Psoas muscle (tissue), 8 donors: ENCODE data around the gene ANKRD13C. TPM values are rescaled to one million over a fixed set of nuclear protein-coding genes. Genes with fewer than 3 reads are reported as not detected.

Experiments
- ATAC-seq, 4 donors: fragments of 200-7000 bp; cut with Tn5 transposase; one replicate each; pipeline ENCODE4 v1.9.1; 2020; ENCODE audit warnings: moderate library complexity in 3 of 4, mild to moderate bottlenecking in 2 of 4
- DNase-seq, 2 donors: peaks; one replicate each; pipeline ENCODE4 v3.0.0-alpha.2; 2020
- H3K27ac ChIP-seq: fragments of 200-600 bp; one replicate; pipeline ENCODE4 v1.8.0; 2022
- H3K27me3 ChIP-seq, 3 donors: fragments of 200-600 bp in 1 of 3; one replicate each; pipeline versions ENCODE4 v1.6.1 to v1.8.0; 2013 to 2022; ENCODE audit warnings: low read length in 2 of 3, mild to moderate bottlenecking in 2 of 3, moderate library complexity in 1 of 3; ENCODE audit not compliant: insufficient read depth in 3 of 3
- H3K36me3 ChIP-seq, 2 donors: fragments of 200-600 bp in 1 of 2; one replicate each; pipeline versions ENCODE4 v1.6.1 to v1.8.0; 2013 to 2022; ENCODE audit warnings: low read depth in 1 of 2, mild to moderate bottlenecking in 1 of 2, moderate library complexity in 1 of 2; ENCODE audit not compliant: insufficient read depth in 1 of 2
- H3K4me1 ChIP-seq: fragments of 200-600 bp; one replicate; pipeline ENCODE4 v1.8.0; 2022
- H3K4me3 ChIP-seq: fragments of 200-600 bp; one replicate; pipeline ENCODE4 v1.8.0; 2022; ENCODE audit warnings: mild to moderate bottlenecking
- H3K9me3 ChIP-seq: fragments of 200-600 bp; one replicate; pipeline ENCODE4 v1.8.0; 2022
- WGBS, 3 donors: extraction: QIAGEN DNeasy Blood & Tissue Kit; methylation state at CpG; one replicate each; pipeline versions ENCODE4 v1.1.6 to v1.1.7; 2013; 5-methylcytosine and 5-hydroxymethylcytosine counted together
- intact Hi-C, 2 donors: fragments of 100-400 bp; cut with DNase I; formaldehyde crosslinking; loops; one replicate each; pipeline versions ENCODE4 v1.11.0 to v1.14.2; 2022
- polyA plus RNA-seq, 3 donors: library from polyadenylated mRNA; stranded (reverse); fragments of 200-250 nt; gene quantifications; one replicate each; pipeline ENCODE4 v1.2.3, GENCODE V29; 2013
- total RNA-seq, 4 donors: library from RNA; stranded (reverse); fragmentation: NEBNext Ultra II Directional in 2 of 4; extraction: Animal tissue kit (Norgen Biotek cat#: 25700) in 2 of 4; gene quantifications; one replicate each; pipeline versions ENCODE4 v1.2.1 to v1.2.4, GENCODE V29; 2021 to 2023
- TF ChIP-seq, protein P1 (sequence below): fragments of 200-600 bp; IDR thresholded peaks from one replicate; pipeline ENCODE4 v1.8.0; 2022; ENCODE audit warnings: antibody characterized with exemption
- donor health status: healthy with polysubstance abuse.
- donor health status: DM: no; HTN: no; CAD: no; lungs with moderate emphysema.
- donor health status: Bipolar disorder and iron deficiency.
- donor health status: healthy.
- donor health status: DM: yes; HTN: yes; CAD: no.
- donor health status: DM: no; HTN: no; CAD: no.
- donor health status: DM: no; HTN: no; CAD: no.
- donor health status: DM: yes; HTN: yes; CAD: no.

Gene ANKRD13C
- total and polyA plus RNA-seq, 7 donors = 5.9 to 18.1 (median 11.4) TPM

DNA sequence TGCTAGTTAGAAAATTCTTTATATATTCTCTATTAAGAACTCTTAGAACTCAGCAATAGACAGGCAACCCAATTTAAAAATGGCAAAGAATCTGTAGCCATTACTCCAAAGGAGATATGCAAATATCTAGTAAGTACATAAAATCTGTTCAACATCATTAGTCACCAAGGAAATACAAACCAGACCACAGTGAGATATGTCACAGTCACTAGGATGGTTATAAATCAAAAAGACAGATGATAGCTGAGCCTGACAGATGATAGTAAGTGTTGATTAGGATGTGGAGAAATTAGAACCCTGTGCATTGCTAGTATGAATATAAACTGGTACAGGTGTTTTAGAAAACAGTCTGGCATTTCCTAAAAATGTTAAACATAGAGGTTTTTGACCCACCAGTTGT, 106.8 kb downstream of the ANKRD13C start:
- Histone ChIP-seq H3K27ac (no peak overlapping the region), H3K4me1 (no peaks in the 10 kb centered on the region), H3K27me3 (no peaks in the 10 kb centered on the region), H3K36me3 (peaks cover 4 to 99% of the 10 kb centered on the region in 2 donors), H3K9me3 (no peaks in the 10 kb centered on the region), H3K4me3 (no peak overlapping the region)
- TF ChIP-seq, protein P1, sequence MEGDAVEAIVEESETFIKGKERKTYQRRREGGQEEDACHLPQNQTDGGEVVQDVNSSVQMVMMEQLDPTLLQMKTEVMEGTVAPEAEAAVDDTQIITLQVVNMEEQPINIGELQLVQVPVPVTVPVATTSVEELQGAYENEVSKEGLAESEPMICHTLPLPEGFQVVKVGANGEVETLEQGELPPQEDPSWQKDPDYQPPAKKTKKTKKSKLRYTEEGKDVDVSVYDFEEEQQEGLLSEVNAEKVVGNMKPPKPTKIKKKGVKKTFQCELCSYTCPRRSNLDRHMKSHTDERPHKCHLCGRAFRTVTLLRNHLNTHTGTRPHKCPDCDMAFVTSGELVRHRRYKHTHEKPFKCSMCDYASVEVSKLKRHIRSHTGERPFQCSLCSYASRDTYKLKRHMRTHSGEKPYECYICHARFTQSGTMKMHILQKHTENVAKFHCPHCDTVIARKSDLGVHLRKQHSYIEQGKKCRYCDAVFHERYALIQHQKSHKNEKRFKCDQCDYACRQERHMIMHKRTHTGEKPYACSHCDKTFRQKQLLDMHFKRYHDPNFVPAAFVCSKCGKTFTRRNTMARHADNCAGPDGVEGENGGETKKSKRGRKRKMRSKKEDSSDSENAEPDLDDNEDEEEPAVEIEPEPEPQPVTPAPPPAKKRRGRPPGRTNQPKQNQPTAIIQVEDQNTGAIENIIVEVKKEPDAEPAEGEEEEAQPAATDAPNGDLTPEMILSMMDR = no peak
- no peak for DNase-seq
- intact Hi-C loops = loop anchor here in 1 of 2 donors (10.0 kb wide), 1 partner anchor 817 kb away; no protein-coding TSS in a partner anchor
- ATAC-seq = peak in 1 of 4 donors; percentile 27

DNA sequence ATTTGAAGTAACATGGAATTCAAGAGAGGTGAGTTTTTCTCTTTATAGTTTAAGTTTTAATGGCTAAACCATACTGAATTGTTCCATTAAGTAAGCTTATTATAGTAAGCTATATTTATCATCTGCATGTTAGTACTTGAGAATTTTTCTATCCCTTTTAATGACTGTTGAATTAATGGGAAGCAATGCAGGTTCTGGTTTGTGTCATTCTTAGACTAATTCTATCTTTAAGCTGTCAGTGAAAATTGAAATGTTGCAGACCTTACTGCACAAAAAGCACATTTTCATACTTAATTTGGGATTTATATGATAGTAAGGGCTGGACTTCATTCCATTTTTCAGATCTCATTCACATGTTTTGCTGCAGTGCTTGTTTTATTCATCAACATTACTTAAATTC, 107.4 kb downstream of the ANKRD13C start:
- ATAC-seq (no peak), DNase-seq (no peak)
- TF ChIP-seq, protein P1 = no peak
- Histone ChIP-seq H3K36me3 (peaks cover 4 to 100% of the 10 kb centered on the region in 2 donors), H3K4me3 (no peak overlapping the region), H3K9me3 (no peaks in the 10 kb centered on the region), H3K27ac (no peak overlapping the region), H3K4me1 (no peaks in the 10 kb centered on the region), H3K27me3 (no peaks in the 10 kb centered on the region)
- intact Hi-C loops = loop anchor here in 1 of 2 donors (10.0 kb wide), 1 partner anchor 818 kb away; no protein-coding TSS in a partner anchor

DNA sequence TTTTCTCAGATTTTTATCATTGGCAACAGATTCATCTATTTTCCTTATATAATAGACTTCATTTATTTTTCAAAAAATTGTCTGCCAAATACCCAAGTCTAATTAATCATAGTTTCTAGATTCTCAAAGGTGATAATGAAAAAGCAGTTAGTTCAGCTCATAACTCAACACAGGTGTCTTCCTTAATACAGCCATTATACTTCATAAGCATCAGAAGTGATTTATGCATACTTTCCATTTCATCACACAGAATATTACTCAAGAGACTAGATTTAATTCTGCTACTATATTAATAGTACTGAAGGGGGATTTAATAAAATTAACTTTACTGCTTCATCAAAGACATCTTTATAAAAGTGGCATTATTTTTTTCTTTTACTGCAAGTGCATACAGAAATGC, 114.6 kb downstream of the ANKRD13C start:
- DNase-seq = no peak
- TF ChIP-seq, protein P1 = no peak
- Histone ChIP-seq H3K4me3 (no peak overlapping the region), H3K27ac (no peak overlapping the region), H3K4me1 (peaks cover 5% of the 10 kb centered on the region), H3K36me3 (peaks cover 7 to 100% of the 10 kb centered on the region in 2 donors), H3K9me3 (no peaks in the 10 kb centered on the region), H3K27me3 (no peaks in the 10 kb centered on the region)
- ATAC-seq = no peak
- intact Hi-C loops = loop anchor here (5.0 to 10.0 kb wide), 2 partner anchors 52 to 825 kb away; no protein-coding TSS in a partner anchor

DNA sequence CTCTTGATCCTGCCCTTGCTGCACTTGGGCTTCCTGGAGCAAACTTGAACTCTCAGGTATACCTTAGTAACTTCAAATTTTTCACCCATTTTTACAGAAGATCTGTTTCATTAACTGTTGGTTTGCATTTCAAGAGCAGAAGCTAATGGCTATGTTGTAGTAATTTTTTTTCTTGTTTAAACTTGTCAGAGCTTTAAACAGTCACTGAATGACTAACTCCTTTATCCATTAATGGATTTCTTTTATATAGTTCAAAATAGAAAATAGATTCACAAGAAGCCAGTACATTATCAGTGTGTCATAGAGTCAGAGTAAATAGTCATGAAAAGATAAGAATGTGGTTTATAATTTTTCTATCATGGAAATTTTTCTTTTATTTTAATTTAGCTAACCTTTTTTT, 119.8 kb downstream of the ANKRD13C start:
- Histone ChIP-seq H3K27ac (no peak overlapping the region), H3K4me3 (no peak overlapping the region), H3K27me3 (no peaks in the 10 kb centered on the region), H3K9me3 (no peaks in the 10 kb centered on the region), H3K36me3 (peaks cover 0 to 100% of the 10 kb centered on the region in 2 donors), H3K4me1 (peaks cover 5% of the 10 kb centered on the region)
- ATAC-seq (no peak), DNase-seq (no peak)
- TF ChIP-seq, protein P1 = no peak
- intact Hi-C loops = loop anchor here in 1 of 2 donors (10.0 kb wide), 1 partner anchor 830 kb away; no protein-coding TSS in a partner anchor

DNA sequence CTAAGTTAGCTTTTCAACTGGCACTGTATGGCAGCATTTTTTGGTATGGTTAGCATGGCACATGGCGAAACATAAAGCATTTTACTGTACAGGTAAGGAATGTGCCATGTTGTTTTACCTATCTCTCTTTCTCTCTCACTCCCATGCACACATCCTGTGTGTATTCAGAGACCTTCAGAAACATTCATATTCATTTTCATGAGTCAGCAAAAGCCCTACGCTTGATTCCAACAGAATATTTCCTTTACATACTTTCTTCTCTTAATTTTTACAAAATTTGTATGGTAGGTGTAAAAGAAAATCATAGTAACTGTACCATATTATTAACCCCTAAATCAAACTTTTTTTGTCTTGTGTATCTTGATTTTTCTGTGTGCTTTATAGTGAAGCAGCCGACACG, 123.0 kb downstream of the ANKRD13C start:
- ATAC-seq = no peak
- Histone ChIP-seq H3K27ac (no peak overlapping the region), H3K9me3 (no peaks in the 10 kb centered on the region), H3K27me3 (no peaks in the 10 kb centered on the region), H3K4me1 (peaks cover 12% of the 10 kb centered on the region), H3K4me3 (no peak overlapping the region), H3K36me3 (peaks cover 0 to 89% of the 10 kb centered on the region in 2 donors)
- DNase-seq = no peak
- intact Hi-C loops = loop anchor here in 1 of 2 donors (10.0 kb wide), 1 partner anchor 833 kb away; no protein-coding TSS in a partner anchor
- TF ChIP-seq, protein P1 = no peak
- WGBS, 3 donors = 92 to 97% (median 94%) methylated on average over 4 of the region's 4 CpGs
